ENCODE data around the gene ANGPTL4. TPM values are rescaled to one million over a fixed set of nuclear protein-coding genes. Genes with fewer than 3 reads are reported as not detected.
A peak's percentile ranks its signal among the peaks of the same experiment; 100 is the strongest.
"Not testable (repeated sequence)": the region's sequence is repeated elsewhere in the genome, so short reads cannot be mapped to it uniquely, and the experiment has no call there.

Gene ANGPTL4
- total and polyA plus RNA-seq, 9 of the 15 experiments (the other 6 are each of a cell fraction or from before 2014, with no cell fraction given) = 0.05 to 0.77 (median 0.22) TPM; not detected in 4

- TF ChIP-seq, protein P1, sequence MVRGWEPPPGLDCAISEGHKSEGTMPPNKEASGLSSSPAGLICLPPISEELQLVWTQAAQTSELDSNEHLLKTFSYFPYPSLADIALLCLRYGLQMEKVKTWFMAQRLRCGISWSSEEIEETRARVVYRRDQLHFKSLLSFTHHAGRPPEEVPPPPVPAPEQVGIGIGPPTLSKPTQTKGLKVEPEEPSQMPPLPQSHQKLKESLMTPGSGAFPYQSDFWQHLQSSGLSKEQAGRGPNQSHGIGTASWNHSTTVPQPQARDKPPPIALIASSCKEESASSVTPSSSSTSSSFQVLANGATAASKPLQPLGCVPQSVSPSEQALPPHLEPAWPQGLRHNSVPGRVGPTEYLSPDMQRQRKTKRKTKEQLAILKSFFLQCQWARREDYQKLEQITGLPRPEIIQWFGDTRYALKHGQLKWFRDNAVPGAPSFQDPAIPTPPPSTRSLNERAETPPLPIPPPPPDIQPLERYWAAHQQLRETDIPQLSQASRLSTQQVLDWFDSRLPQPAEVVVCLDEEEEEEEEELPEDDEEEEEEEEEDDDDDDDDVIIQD (CRISPR knock-in tag; IDR thresholded peaks at IDR 0.05) = no peak
These were observed 40.6 kb downstream of the ANGPTL4 start (continued) for GRCh38 chr19:8404391-8405151.

- H3K27ac ChIP-seq (ENCODE audit: extremely low read depth, low read depth, low read length); in situ Hi-C loops (cut with MboI); FAIRE-seq; H3K27me3 ChIP-seq (ENCODE audit: control insufficient read depth in 2 of 2, insufficient read depth in 2 of 2, low read length in 2 of 2); H3K9me1 ChIP-seq (ENCODE audit: control insufficient read depth, insufficient read depth, low read length); H3K4me3 ChIP-seq; ATAC-seq; H2AFZ ChIP-seq (ENCODE audit: low read depth, low read length); H3K9ac ChIP-seq (ENCODE audit: insufficient read depth in 1 of 2, low read depth in 2 of 2, low read length in 2 of 2); CTCF ChIA-PET (ENCODE audit: low intra/inter-chr PET ratio); H3K9me3 ChIP-seq (replicated peaks; ENCODE audit: control insufficient read depth, insufficient read depth, low read depth, low read length); H3K4me2 ChIP-seq (ENCODE audit: insufficient read depth, low read length); H3K79me2 ChIP-seq (ENCODE audit: control insufficient read depth, insufficient read depth, low read length); H3K36me3 ChIP-seq (ENCODE audit: control insufficient read depth, insufficient read depth, low read length); H4K20me1 ChIP-seq (replicated peaks; ENCODE audit: control insufficient read depth, insufficient read depth, low read length); BruUV-seq (replicated peaks): not testable (repeated sequence)
- intact Hi-C loops (cut with micrococcal nuclease) = loop anchor here (5.0 to 10.0 kb wide), 2 partner anchors 102 to 164 kb away; partner anchors contain the start of genes MYO1F and ZNF414
- peaks cover 11 to 19% of the 10 kb centered on the region in 2 experiments; a peak in 4 of 5 replicates for H3K4me1 ChIP-seq (replicated peaks in 1 of 2; ENCODE audit: control insufficient read depth in 2 of 2, insufficient read depth in 2 of 2, low read length in 2 of 2)
- POLR2A ChIA-PET = interaction anchor here (0.6 kb wide), 1 partner anchor 13 kb away, joined by 4 read pairs; no protein-coding TSS in a partner anchor
- 65% methylated on average over 12 of the region's 13 CpGs for WGBS (ENCODE audit: insufficient coverage, low coverage, missing lambda C conversion rate)
- DNase-seq (ENCODE audit: extremely low read depth in 1 of 4, low spot score in 3 of 4) = peak in 1 of 4 experiments; percentile 30
- peak in 1 of 2 experiments; percentile 15; a peak in 1 of 4 replicates for TF ChIP-seq RAD21 (CRISPR knock-in tag; conservative IDR thresholded peaks at IDR 0.05 in 1 of 2, IDR thresholded peaks at IDR 0.05 in 1 of 2)
- TF ChIP-seq, protein P2, sequence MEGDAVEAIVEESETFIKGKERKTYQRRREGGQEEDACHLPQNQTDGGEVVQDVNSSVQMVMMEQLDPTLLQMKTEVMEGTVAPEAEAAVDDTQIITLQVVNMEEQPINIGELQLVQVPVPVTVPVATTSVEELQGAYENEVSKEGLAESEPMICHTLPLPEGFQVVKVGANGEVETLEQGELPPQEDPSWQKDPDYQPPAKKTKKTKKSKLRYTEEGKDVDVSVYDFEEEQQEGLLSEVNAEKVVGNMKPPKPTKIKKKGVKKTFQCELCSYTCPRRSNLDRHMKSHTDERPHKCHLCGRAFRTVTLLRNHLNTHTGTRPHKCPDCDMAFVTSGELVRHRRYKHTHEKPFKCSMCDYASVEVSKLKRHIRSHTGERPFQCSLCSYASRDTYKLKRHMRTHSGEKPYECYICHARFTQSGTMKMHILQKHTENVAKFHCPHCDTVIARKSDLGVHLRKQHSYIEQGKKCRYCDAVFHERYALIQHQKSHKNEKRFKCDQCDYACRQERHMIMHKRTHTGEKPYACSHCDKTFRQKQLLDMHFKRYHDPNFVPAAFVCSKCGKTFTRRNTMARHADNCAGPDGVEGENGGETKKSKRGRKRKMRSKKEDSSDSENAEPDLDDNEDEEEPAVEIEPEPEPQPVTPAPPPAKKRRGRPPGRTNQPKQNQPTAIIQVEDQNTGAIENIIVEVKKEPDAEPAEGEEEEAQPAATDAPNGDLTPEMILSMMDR (IDR thresholded peaks at IDR 0.05 in 2 of 3, conservative IDR thresholded peaks at IDR 0.05 in 1 of 3; ENCODE audit: insufficient read depth in 2 of 3, low read depth in 1 of 3, low read length in 3 of 3) = peak in 1 of 3 experiments; percentile 10; a peak in 1 of 6 replicates
- TF ChIP-seq ZBTB33 (CRISPR knock-in tag; IDR thresholded peaks at IDR 0.05) = peak; percentile 89
These were observed 46.8 kb downstream of the ANGPTL4 start for GRCh38 chr19:8410718-8411117.
